ENCODE data around the gene SHTN1.

GRCh38 chr10:116997015-116997414 is 8.0 kb downstream of the SHTN1 start:
- TF ChIP-seq CTCF (IDR thresholded peaks at IDR 0.05) = no peak
- TF ChIP-seq TCF7L2 (IDR thresholded peaks at IDR 0.05; ENCODE audit: low read depth, low read length) = no peak
- TF ChIP-seq SIN3A (IDR thresholded peaks at IDR 0.05; ENCODE audit: borderline replicate concordance, insufficient read depth, low read depth, low read length) = no peak
